H9 (cell line): Measurements from ENCODE around the gene EMC9. TPM values are rescaled to one million over a fixed set of nuclear protein-coding genes. Genes with fewer than 3 reads are reported as not detected.
A peak's percentile ranks its signal among the peaks of the same experiment; 100 is the strongest.

Source experiments
- DNase-seq: peaks from one replicate; pipeline ENCODE4 v3.0.0-alpha.2; 2017
- H2AFZ ChIP-seq: one replicate; pipeline ENCODE4 v1.6.1; 2013; ENCODE audit warnings: mild to moderate bottlenecking, low read length, control low read depth, moderate library complexity
- H2AK5ac ChIP-seq: 2 replicates; pipeline ENCODE4 v1.6.1; 2013; ENCODE audit warnings: low read length, control low read depth, mixed read lengths; ENCODE audit not compliant: insufficient read length
- H2BK120ac ChIP-seq: one replicate; pipeline ENCODE4 v1.6.1; 2013; ENCODE audit warnings: low read depth, mild to moderate bottlenecking, low read length, control low read depth, inconsistent platforms; ENCODE audit not compliant: poor library complexity, severe bottlenecking
- H2BK12ac ChIP-seq: 2 replicates; pipeline ENCODE4 v1.6.1; 2013; ENCODE audit warnings: low read length, control low read depth, mixed read lengths, low read depth; ENCODE audit not compliant: insufficient read length
- H2BK15ac ChIP-seq: 2 replicates; pipeline ENCODE4 v1.6.1; 2013; ENCODE audit warnings: low read depth, low read length, control low read depth
- H2BK20ac ChIP-seq: one replicate; pipeline ENCODE4 v1.6.1; 2013; ENCODE audit warnings: low read depth, mild to moderate bottlenecking, low read length, control low read depth, inconsistent platforms; ENCODE audit not compliant: poor library complexity, severe bottlenecking
- H2BK5ac ChIP-seq: 2 replicates; pipeline ENCODE4 v1.6.1; 2013; ENCODE audit warnings: low read length, control low read depth, mixed read lengths; ENCODE audit not compliant: insufficient read length
- H3K14ac ChIP-seq: 2 replicates; pipeline ENCODE4 v1.6.1; 2013; ENCODE audit warnings: low read length, control low read depth; ENCODE audit not compliant: insufficient read depth
- H3K18ac ChIP-seq: 2 replicates; pipeline ENCODE4 v1.6.1; 2013; ENCODE audit warnings: low read depth, mild to moderate bottlenecking, mixed read lengths, low read length, control low read depth; ENCODE audit not compliant: insufficient read length
- H3K23ac ChIP-seq: 2 replicates; pipeline ENCODE4 v1.6.1; 2013; ENCODE audit warnings: low read length, control low read depth, mixed read lengths, low read depth; ENCODE audit not compliant: insufficient read length
- H3K23me2 ChIP-seq: 2 replicates; pipeline ENCODE4 v1.6.1; 2013; ENCODE audit warnings: low read depth, mild to moderate bottlenecking, mixed read lengths, low read length, control low read depth; ENCODE audit not compliant: insufficient read length, poor library complexity, severe bottlenecking
- H3K27ac ChIP-seq: 2 replicates; pipeline ENCODE4 v1.5.1; 2013; ENCODE audit warnings: low read length, control low read depth, mixed read lengths, low read depth; ENCODE audit not compliant: insufficient read length
- H3K27me3 ChIP-seq: 2 replicates; pipeline ENCODE4 v1.6.1; 2013; ENCODE audit warnings: low read length, control low read depth, inconsistent platforms; ENCODE audit not compliant: insufficient read depth
- H3K4ac ChIP-seq: 2 replicates; pipeline ENCODE4 v1.6.1; 2013; ENCODE audit warnings: low read depth, mild to moderate bottlenecking, control low read depth, inconsistent platforms, low read length, moderate library complexity
- H3K4me1 ChIP-seq: 2 replicates; pipeline ENCODE4 v1.6.1; 2013; ENCODE audit warnings: low read length, control low read depth, inconsistent platforms; ENCODE audit not compliant: insufficient read depth
- H3K4me2 ChIP-seq: 2 replicates; pipeline ENCODE4 v1.6.1; 2013; ENCODE audit warnings: low read length, control low read depth, mixed read lengths; ENCODE audit not compliant: insufficient read length, insufficient read depth
- H3K56ac ChIP-seq: 2 replicates; pipeline ENCODE4 v1.6.1; 2013; ENCODE audit warnings: low read depth, mild to moderate bottlenecking, mixed read lengths, low read length, control low read depth; ENCODE audit not compliant: insufficient read length
- H3K79me1 ChIP-seq: 2 replicates; pipeline ENCODE4 v1.6.1; 2013; ENCODE audit warnings: low read depth, mild to moderate bottlenecking, moderate library complexity, low read length, control low read depth, inconsistent platforms; ENCODE audit not compliant: insufficient read depth, poor library complexity, severe bottlenecking
- H3K79me2 ChIP-seq: 2 replicates; pipeline ENCODE4 v1.6.1; 2013; ENCODE audit warnings: low read length, control low read depth, inconsistent platforms; ENCODE audit not compliant: insufficient read depth
- H3K9ac ChIP-seq: 2 replicates; pipeline ENCODE4 v1.6.1; 2013; ENCODE audit warnings: low read length, control low read depth, mixed read lengths; ENCODE audit not compliant: insufficient read length; ENCODE audit errors: extremely low read depth
- H3K9me3 ChIP-seq: one replicate; pipeline ENCODE4 v1.6.1; 2013; ENCODE audit warnings: low read depth, low read length, inconsistent platforms; ENCODE audit not compliant: control insufficient read depth
- H3T11ph ChIP-seq: one replicate; pipeline ENCODE4 v1.6.1; 2013; ENCODE audit warnings: mild to moderate bottlenecking, low read length, control low read depth, inconsistent platforms
- H4K20me1 ChIP-seq: one replicate; pipeline ENCODE4 v1.6.1; 2013; ENCODE audit not compliant: control insufficient read depth, insufficient read length, insufficient read depth
- H4K5ac ChIP-seq: 2 replicates; pipeline ENCODE4 v1.6.1; 2013; ENCODE audit warnings: low read depth, mild to moderate bottlenecking, mixed read lengths, low read length, control low read depth; ENCODE audit not compliant: insufficient read length
- H4K8ac ChIP-seq: replicated peaks from 2 replicates; pipeline ENCODE4 v1.6.1; 2013; ENCODE audit warnings: low read length, control low read depth, mixed read lengths, low read depth; ENCODE audit not compliant: insufficient read length
- H4K91ac ChIP-seq: 2 replicates; pipeline ENCODE4 v1.6.1; 2013; ENCODE audit warnings: low read depth, mild to moderate bottlenecking, moderate library complexity, mixed read lengths, low read length, control low read depth; ENCODE audit not compliant: insufficient read length
- H3K27ac Mint-ChIP-seq, 3 experiments: 2 replicates in 2 of 3; 3 replicates in 1 of 3; pipeline ENCODE4 v1.8.0; 2020 to 2021; ENCODE audit warnings: mixed read lengths in 3 of 3, mild to moderate bottlenecking in 1 of 3, moderate library complexity in 1 of 3
- H3K27me3 Mint-ChIP-seq: 2 replicates; pipeline ENCODE4 v1.8.0; 2021; ENCODE audit warnings: low read depth, mild to moderate bottlenecking, moderate library complexity, mixed read lengths
- H3K36me3 Mint-ChIP-seq, 3 experiments: 2 replicates in 2 of 3; 3 replicates in 1 of 3; pipeline ENCODE4 v1.8.0; 2020 to 2021; ENCODE audit warnings: low read depth in 3 of 3, mixed read lengths in 3 of 3; ENCODE audit not compliant: insufficient read depth in 1 of 3
- H3K4me1 Mint-ChIP-seq, 2 experiments: 2 replicates each; pipeline ENCODE4 v1.8.0; 2020; ENCODE audit warnings: mixed read lengths in 2 of 2
- H3K4me3 Mint-ChIP-seq, 2 experiments: 2 replicates in 1 of 2; 3 replicates in 1 of 2; pipeline ENCODE4 v1.8.0; 2020 to 2021; ENCODE audit warnings: mild to moderate bottlenecking in 2 of 2, mixed read lengths in 2 of 2, moderate library complexity in 1 of 2
- H3K9me3 Mint-ChIP-seq, 2 experiments: 2 replicates in 1 of 2; 3 replicates in 1 of 2; pipeline ENCODE4 v1.8.0; 2020; ENCODE audit warnings: mild to moderate bottlenecking in 2 of 2, mixed read lengths in 2 of 2, moderate library complexity in 1 of 2
- WGBS: extraction: QIAGEN DNeasy Blood & Tissue Kit; methylation state at CpG from one replicate; pipeline ENCODE4 v1.1.7; 2013; ENCODE audit warnings: missing lambda C conversion rate, low lambda C conversion rate, mixed read lengths; ENCODE audit not compliant: insufficient read length; ENCODE audit errors: extremely low coverage; 5-methylcytosine and 5-hydroxymethylcytosine counted together
- total RNA-seq: library from RNA; stranded (reverse); gene quantifications from 2 replicates; pipeline ENCODE4 v1.2.1, GENCODE V29; 2021
- TF ChIP-seq, protein P1 (sequence below): fragments of 200-600 bp; sonication (generic); conservative IDR thresholded peaks from 3 replicates; pipeline ENCODE4 v1.8.0; 2021; ENCODE audit warnings: antibody characterized with exemption, mild to moderate bottlenecking

EMC9 gene
- total RNA-seq, 1 experiment from 2014 or later: 52.9 TPM

DNA sequence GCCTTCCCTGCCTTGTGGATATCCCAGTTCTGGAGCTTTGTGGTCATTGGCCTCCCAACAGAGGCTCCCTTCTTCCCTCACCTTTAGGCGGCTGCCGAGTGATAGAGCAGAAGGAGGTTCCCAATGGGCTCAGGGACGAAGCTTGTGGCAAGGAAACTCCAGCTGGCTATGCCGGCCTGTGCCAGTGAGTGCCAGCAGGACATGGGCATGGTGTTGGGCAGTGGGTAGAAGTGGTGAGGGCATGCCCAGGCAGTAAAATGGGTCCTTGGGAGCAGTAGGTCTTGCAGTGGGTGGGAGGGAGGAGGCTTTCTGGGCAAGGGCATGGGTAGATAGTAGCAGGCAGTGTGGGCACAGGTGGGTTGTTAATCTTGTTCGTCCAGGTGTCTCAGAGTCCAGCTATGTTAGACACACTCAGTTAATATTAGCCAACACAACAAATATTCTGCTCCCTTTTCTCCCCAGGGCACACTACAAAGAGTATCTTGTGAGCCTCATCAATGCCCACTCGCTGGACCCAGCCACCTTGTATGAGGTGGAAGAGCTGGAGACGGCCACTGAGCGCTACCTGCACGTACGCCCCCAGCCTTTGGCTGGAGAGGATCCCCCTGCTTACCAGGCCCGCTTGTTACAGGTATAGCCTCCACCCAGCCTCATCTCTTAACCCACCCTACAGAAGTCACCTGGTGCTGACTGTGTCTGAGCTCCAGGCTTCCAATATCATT lies 18.5 kb upstream of the EMC9 start:
- no peaks in the 10 kb centered on the region for H3K9me3 Mint-ChIP-seq
- H4K8ac ChIP-seq: no peak overlapping the region
- no peak overlapping the region for H2BK15ac ChIP-seq
- peaks cover 30 to 64% (median 61%) of the 10 kb centered on the region in 3 experiments for H3K36me3 Mint-ChIP-seq
- no peaks in the 10 kb centered on the region; the same call in 1 of the 2 replicates for H3K27me3 Mint-ChIP-seq
- H3K18ac ChIP-seq: no peak overlapping the region
- no peak overlapping the region for H2BK12ac ChIP-seq
- H4K5ac ChIP-seq: no peak overlapping the region
- no peak overlapping the region for H2BK5ac ChIP-seq
- TF ChIP-seq, protein P1, sequence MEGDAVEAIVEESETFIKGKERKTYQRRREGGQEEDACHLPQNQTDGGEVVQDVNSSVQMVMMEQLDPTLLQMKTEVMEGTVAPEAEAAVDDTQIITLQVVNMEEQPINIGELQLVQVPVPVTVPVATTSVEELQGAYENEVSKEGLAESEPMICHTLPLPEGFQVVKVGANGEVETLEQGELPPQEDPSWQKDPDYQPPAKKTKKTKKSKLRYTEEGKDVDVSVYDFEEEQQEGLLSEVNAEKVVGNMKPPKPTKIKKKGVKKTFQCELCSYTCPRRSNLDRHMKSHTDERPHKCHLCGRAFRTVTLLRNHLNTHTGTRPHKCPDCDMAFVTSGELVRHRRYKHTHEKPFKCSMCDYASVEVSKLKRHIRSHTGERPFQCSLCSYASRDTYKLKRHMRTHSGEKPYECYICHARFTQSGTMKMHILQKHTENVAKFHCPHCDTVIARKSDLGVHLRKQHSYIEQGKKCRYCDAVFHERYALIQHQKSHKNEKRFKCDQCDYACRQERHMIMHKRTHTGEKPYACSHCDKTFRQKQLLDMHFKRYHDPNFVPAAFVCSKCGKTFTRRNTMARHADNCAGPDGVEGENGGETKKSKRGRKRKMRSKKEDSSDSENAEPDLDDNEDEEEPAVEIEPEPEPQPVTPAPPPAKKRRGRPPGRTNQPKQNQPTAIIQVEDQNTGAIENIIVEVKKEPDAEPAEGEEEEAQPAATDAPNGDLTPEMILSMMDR: no peak
- no peaks in the 10 kb centered on the region for H3K4me1 ChIP-seq
- no peak overlapping the region for H4K91ac ChIP-seq
- DNase-seq: no peak
- WGBS: no CpG with 5 or more reads among the region's 11 CpGs
- H3K79me2 ChIP-seq: no peaks in the 10 kb centered on the region
- H3K4me1 Mint-ChIP-seq: peaks cover 11 to 13% of the 10 kb centered on the region in 2 experiments
- H2AK5ac ChIP-seq: no peak overlapping the region
- no peaks in the 10 kb centered on the region for H3K27me3 ChIP-seq
- H3K4me2 ChIP-seq: no peak overlapping the region
- no peaks in the 10 kb centered on the region for H3K23me2 ChIP-seq
- H2AFZ ChIP-seq: no peak overlapping the region
- no peak overlapping the region for H3K14ac ChIP-seq
- no peak overlapping the region for H3K4ac ChIP-seq
- H2BK120ac ChIP-seq: no peak overlapping the region
- H2BK20ac ChIP-seq: no peak overlapping the region
- peak overlapping the region in 1 of 3 experiments; percentile 79; a peak in 2 of 7 replicates for H3K27ac Mint-ChIP-seq
- H3K56ac ChIP-seq: no peak overlapping the region
- no peaks in the 10 kb centered on the region for H4K20me1 ChIP-seq
- H3K27ac ChIP-seq: no peak overlapping the region
- no peak overlapping the region; a peak in 1 of 5 replicates for H3K4me3 Mint-ChIP-seq
- H3T11ph ChIP-seq: no peak overlapping the region
- no peak overlapping the region for H3K23ac ChIP-seq
- H3K9me3 ChIP-seq: no peaks in the 10 kb centered on the region
- no peaks in the 10 kb centered on the region for H3K79me1 ChIP-seq
- no peak overlapping the region for H3K9ac ChIP-seq
